PC-9 (cell line): Measurements from ENCODE around the gene GPR141.

Experiments
- CTCF ChIP-seq: fragments of 200-600 bp; sonication (generic); conservative IDR thresholded peaks from 2 replicates; pipeline ENCODE4 v1.6.1; 2017; ENCODE audit warnings: mixed run types, antibody characterized with exemption, mild to moderate bottlenecking, moderate library complexity
- EZH2 ChIP-seq: fragments of 200-600 bp; sonication (generic); IDR thresholded peaks from 2 replicates; pipeline ENCODE4 v1.8.0; 2017; ENCODE audit warnings: antibody characterized with exemption, low read depth

GRCh38 chr7:37669818-37670217 lies 13.7 kb upstream of the GPR141 start:
- TF ChIP-seq CTCF (no peak), EZH2 (no peak)
